ENCODE data around the gene METTL6.
"Not testable (repeated sequence)": the region's sequence is repeated elsewhere in the genome, so short reads cannot be mapped to it uniquely, and the experiment has no call there.

Gene METTL6

GRCh38 chr3:15450438-15451215, 23.3 kb upstream of the METTL6 start:
- DNase-seq = no peak

- DNase-seq = no peak
These were observed 22.3 kb upstream of the METTL6 start for GRCh38 chr3:15449489-15450224.

GRCh38 chr3:15443826-15444524, 16.6 kb upstream of the METTL6 start:
- DNase-seq = no peak

- DNase-seq = no peak
These were observed 13.5 kb upstream of the METTL6 start for GRCh38 chr3:15440891-15441290.

GRCh38 chr3:15439476-15439875, 12.1 kb upstream of the METTL6 start:
- no peak for DNase-seq

GRCh38 chr3:15438983-15439382, 11.6 kb upstream of the METTL6 start:
- no peak for DNase-seq

- DNase-seq = no peak
These were observed 8.9 kb upstream of the METTL6 start for GRCh38 chr3:15436246-15436645.

- no peak for DNase-seq
These were observed 7.4 kb upstream of the METTL6 start for GRCh38 chr3:15434756-15435155.

GRCh38 chr3:15433531-15433930, 6.2 kb upstream of the METTL6 start:
- DNase-seq = no peak

GRCh38 chr3:15431256-15431837, 4.0 kb upstream of the METTL6 start:
- DNase-seq = no peak

- DNase-seq = no peak
These were observed 3.3 kb upstream of the METTL6 start for GRCh38 chr3:15430624-15431023.

GRCh38 chr3:15429080-15429479, 1.7 kb upstream of the METTL6 start:
- no peak for DNase-seq

GRCh38 chr3:15428539-15428938, 1.2 kb upstream of the METTL6 start:
- DNase-seq = peak in 1 of 5 experiments; percentile 52

GRCh38 chr3:15427981-15428380, 637 bp upstream of the METTL6 start:
- DNase-seq = peak in 1 of 5 experiments; percentile 15

GRCh38 chr3:15426579-15427118, 695 bp downstream of the METTL6 start:
- no peak for DNase-seq

- DNase-seq = no peak
These were observed 6.5 kb downstream of the METTL6 start for GRCh38 chr3:15420871-15421270.

GRCh38 chr3:15410966-15411365, 16.4 kb downstream of the METTL6 start:
- not testable (repeated sequence) for DNase-seq

- no peak for DNase-seq
These were observed 17.6 kb downstream of the METTL6 start for GRCh38 chr3:15409774-15410173.

GRCh38 chr3:15409239-15409638, 18.1 kb downstream of the METTL6 start:
- DNase-seq = no peak

- DNase-seq = peak in 2 of 5 experiments; percentile 20 to 69
These were observed 21.8 kb downstream of the METTL6 start for GRCh38 chr3:15405448-15406050.

GRCh38 chr3:15404767-15405166, 22.6 kb downstream of the METTL6 start:
- no peak for DNase-seq

- DNase-seq = no peak
These were observed 23.4 kb downstream of the METTL6 start for GRCh38 chr3:15403965-15404364.
